Duodenal mucosa (tissue), 2 donors: Measurements from ENCODE around the gene ABCG5.

Experiments
- H3K27ac ChIP-seq: one replicate; pipeline ENCODE4 v1.7.0; 2013; ENCODE audit warnings: low read depth, low read length
- H3K27me3 ChIP-seq, 2 donors: one replicate each; pipeline ENCODE4 v1.7.0; 2013; ENCODE audit warnings: low read length in 2 of 2, control low read depth in 1 of 2; ENCODE audit not compliant: insufficient read depth in 2 of 2, control insufficient read depth in 1 of 2
- H3K36me3 ChIP-seq, 2 donors: one replicate each; pipeline ENCODE4 v1.7.0; 2013; ENCODE audit warnings: low read length in 2 of 2, control low read depth in 1 of 2; ENCODE audit not compliant: insufficient read depth in 2 of 2, control insufficient read depth in 1 of 2
- H3K4me1 ChIP-seq, 2 donors: one replicate each; pipeline ENCODE4 v1.7.0; 2013; ENCODE audit warnings: low read length in 2 of 2, control low read depth in 1 of 2; ENCODE audit not compliant: insufficient read depth in 2 of 2, control insufficient read depth in 1 of 2
- H3K4me3 ChIP-seq, 2 donors: one replicate each; pipeline ENCODE4 v1.7.0; 2013; ENCODE audit warnings: low read length in 2 of 2, low read depth in 1 of 2
- H3K9ac ChIP-seq, 2 donors: one replicate each; pipeline ENCODE4 v1.7.0; 2013; ENCODE audit warnings: low read length in 2 of 2, low read depth in 1 of 2
- H3K9me3 ChIP-seq, 2 donors: one replicate each; pipeline ENCODE4 v1.7.0; 2013; ENCODE audit warnings: low read length in 2 of 2, control low read depth in 1 of 2; ENCODE audit not compliant: control insufficient read depth in 1 of 2

Gene ABCG5

GRCh38 chr2:43764086-43764705 is 74.4 kb downstream of the ABCG5 start:
- no peaks in the 10 kb centered on the region for H3K27me3 ChIP-seq
- H3K4me1 ChIP-seq: peaks cover 4 to 10% of the 10 kb centered on the region in 2 donors
- H3K27ac ChIP-seq: no peak overlapping the region
- H3K9ac ChIP-seq: no peak overlapping the region
- H3K4me3 ChIP-seq: no peak overlapping the region
- H3K36me3 ChIP-seq: no peaks in the 10 kb centered on the region
- H3K9me3 ChIP-seq: no peaks in the 10 kb centered on the region

- Histone ChIP-seq H3K27me3 (no peaks in the 10 kb centered on the region), H3K27ac (no peak overlapping the region), H3K4me1 (peaks cover 4 to 12% of the 10 kb centered on the region in 2 donors), H3K4me3 (no peak overlapping the region), H3K36me3 (no peaks in the 10 kb centered on the region), H3K9ac (no peak overlapping the region), H3K9me3 (no peaks in the 10 kb centered on the region)
Measured at GRCh38 chr2:43763091-43763490, 75.5 kb downstream of the ABCG5 start.
